NOMO-1 treated with DMSO at 0.1 percent for 48 hours (cell line): Measurements from ENCODE around the gene PGF.
"Not testable (repeated sequence)": the region's sequence is repeated elsewhere in the genome, so short reads cannot be mapped to it uniquely, and the experiment has no call there.

ENCODE experiments used
- DNase-seq: peaks from one replicate; lab custom pipeline; 2025; ENCODE audit not compliant: unreplicated experiment; lab: John Stamatoyannopoulos, UW

Gene PGF

DNA sequence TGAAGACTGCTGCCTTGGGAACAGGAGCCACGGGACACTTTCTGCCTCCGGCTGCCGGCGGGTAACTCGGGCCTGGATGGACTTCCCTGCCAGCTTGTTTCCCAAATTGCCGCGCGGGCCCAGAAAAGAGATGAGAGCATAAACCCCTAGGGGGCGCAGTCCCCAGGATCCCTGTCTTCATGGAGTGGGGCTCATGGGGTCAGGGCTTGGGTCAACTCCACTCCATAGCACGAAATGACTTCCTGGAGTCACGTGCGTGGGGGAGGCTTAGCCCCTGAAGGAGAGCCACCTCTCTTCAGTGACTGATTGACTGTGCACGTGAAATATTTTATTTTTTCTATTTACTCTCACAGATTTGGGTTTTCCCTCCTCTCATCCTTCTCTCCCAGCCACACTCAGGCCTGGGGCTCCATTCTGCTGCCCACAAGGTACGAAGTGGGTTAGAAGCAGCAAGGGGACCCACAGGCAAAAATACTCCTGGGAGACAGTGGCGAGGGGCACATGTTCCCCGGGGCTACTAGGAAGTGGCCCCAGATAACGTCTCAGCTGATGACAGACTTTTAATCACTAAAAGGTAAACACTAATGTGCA, 10.0 kb downstream of the PGF start:
- no peak for DNase-seq

DNA sequence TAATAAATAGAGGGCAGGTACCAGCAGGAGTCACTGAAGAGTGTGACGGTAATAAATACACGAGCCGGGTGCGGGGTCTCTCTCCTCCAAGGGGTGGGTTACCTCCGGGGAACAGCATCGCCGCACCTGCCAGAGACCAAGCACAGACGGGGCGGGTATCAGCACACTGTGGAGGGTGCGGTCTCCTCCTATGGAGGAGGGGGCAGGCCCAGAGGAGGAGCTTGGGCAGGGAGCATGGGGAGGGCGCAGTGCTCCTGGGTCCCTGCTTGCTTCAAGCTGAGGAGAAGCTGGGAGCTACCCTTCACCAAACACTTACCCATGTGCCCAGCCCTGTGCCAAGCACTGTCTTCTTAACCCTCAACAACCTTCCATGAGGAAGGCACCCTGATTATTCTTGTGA, 12.8 kb downstream of the PGF start:
- DNase-seq: no peak

DNA sequence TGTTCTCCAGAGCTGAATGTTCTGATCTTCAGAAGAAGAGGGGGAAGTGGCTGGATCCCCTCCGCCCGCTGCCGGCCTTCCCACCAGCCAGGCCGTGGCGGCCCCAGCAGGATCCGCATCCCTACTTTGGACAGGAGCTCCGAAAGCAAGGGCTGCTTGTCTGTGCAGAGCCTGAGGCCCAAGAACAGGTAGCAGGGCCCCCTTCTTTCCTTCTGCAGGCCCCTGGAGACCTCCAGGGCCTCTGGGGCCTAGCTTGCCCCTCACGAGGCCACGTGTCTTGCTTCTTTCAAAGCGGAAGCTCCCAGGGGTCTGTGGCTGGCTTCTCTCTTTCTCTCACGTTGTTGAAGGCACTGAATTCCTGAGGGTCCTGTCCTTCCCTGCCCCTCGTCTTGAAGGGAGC, 13.2 kb downstream of the PGF start:
- DNase-seq: no peak

DNA sequence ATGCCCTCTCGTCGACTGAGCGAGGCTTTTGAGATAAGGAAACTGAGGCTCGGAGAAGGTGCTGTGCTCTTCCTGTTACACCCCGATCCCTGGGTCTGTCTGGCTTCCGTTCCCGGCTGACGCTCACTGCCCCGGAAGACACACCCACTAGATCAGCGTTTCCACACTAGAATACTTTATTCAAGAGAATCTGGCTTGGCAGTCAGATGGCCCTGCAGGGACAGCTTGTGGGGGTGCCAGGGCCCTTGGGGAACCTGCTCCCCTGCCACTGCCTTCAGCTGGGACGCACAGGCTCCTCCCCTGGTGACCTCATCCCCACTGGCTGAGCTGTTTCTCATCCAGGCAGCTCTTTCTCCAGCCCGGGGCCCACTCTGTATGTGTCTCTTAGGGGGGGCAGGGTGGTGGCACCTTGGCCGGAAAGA, 13.7 kb downstream of the PGF start:
- peak; percentile 29 for DNase-seq

DNA sequence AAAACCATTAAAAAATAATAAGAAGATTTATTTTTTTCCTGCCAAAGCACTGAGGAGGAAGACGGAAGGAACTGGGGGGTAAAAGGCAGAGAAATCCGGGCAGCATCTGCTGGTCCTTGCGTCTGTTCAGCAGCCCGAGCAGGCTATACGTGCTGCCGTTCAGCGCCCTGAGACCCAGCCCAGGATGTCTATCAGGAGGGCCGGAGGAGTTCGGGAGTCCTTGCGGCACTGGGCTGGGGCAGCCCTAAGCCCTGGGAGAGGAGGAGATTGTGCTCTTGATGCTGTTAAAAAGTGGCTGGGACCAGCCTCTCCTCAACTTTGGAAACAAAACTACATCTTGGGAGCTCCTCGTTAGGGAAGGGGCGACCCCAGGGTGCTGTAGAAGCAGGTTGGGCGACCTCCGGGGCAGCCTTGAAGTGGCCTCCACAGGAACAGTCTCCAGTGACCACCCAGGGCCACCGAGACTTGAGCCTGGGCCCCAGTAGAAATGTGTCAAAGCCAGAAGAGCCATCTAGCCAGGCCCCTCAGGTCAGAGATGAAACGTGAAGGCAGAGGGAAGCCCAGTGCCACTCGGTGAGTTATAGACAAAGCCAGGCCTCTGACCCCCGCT, 14.3 kb downstream of the PGF start:
- DNase-seq: no peak

DNA sequence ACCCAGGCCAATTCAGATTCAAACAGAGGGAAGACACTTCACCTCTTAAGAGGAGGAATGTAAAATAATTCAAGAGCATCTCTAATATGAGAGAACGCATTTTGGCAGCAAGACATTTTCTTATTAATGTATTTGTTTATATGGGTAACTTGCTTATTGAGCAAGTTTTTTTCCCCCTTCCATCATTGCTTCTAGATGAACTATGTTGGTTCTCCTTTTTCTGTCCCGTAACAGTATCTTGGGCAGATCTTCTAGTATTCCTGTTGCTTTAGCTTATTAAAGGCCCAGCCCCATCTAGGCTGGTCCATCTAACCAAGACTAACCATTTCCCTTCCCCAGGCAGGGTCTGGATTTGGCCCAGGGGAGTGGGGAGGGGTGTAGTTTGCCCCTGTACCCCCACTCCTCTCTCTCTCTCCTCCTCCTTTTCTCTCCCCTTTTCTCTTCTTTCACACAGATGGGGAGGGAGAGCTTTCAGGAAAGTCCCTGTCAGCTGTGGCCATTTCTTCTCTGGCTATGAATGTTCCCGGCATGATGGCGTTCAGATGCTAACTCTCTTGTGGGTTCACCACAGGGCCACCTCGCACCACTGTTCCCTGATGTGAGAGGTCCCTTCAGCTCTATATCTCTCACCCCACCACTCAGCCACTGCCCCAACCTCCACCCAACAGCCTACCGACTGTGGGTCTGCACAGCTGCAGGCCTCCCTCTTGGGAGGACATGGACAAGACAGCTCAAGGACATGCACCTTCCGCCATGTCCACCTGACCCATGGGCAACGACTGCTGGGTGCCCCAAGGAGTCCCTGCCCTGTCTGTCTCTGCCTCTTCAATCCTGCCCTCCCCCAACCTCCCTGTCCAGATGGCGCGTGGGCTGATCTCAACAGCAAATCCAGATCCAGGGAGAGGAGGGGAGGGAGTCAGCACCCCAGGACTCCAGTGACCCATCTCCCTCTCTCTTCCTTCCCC, 16.6 kb downstream of the PGF start:
- peak; percentile 4 for DNase-seq

DNA sequence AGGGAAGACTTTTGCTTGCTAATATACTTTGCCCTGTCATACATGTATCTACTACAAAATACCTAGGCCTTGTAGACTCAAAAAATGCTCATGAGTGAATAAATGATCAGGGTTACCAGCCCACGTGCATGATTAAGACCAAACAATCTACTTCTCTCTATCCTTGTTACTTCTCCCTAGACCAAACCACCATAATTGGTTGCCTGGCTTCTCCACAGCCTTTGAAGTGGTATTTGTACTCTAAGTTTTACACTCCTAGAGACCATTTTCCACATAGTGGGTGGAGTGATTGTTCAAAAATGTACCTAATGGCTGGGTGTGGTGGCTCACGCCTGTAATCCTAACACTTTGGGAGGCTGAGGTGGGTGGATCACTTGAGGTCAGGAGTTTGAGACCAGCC, 18.2 kb downstream of the PGF start:
- no peak for DNase-seq

DNA sequence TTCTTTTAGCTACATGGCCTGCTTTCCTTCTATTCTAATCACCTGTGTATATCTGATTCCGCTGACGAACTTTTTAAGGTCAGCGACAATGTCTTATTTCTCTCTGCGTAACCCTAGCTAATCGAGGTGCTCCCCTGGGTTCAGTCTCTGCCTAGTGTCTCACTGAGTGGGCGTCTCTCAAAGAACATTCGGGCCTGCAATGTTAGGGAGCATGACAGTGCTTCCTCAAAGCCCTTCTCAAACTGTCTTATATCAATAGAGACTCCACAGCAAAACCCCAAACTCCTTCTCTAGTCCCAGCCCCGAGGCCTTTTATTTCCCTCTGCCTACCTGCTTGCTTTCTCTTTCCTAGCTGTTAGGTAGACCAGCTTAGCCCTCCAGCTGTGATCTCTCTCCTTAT, 18.7 kb downstream of the PGF start:
- no peak for DNase-seq

DNA sequence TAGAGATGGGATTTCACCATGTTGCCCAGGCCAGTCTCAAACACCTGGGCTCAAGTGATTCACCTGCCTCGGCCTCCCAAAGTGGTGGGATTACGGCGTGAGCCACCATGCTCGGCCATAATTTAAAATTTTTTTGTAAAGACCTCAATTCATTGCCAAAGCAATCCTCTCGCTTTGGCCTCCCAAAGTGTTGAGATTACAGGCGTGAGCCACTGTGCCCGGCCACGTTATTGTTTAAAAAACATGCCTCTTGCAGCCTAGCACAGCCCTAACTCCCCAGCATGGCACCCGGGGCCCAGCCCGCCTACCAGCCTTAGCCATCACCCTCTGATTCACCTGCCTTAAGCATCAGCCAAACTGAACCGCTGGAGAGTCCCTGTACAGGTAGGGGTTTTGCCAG, 19.2 kb downstream of the PGF start:
- DNase-seq: no peak

DNA sequence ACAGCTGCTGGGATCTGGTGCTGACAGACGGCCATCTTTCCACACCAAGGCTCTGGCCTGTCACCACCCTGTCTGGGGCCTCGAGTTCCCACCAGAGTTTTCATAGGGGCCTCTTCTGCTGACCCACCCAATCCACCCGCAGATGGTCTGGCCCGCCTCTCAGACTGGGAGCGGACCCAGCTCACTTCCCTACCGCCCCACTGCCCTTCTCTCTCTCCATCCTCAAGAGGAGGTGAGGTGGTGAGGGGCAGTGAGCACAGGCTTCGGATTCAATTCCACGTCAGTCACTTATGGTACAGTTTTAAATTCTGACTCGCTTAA, 20.1 kb downstream of the PGF start:
- no peak for DNase-seq

DNA sequence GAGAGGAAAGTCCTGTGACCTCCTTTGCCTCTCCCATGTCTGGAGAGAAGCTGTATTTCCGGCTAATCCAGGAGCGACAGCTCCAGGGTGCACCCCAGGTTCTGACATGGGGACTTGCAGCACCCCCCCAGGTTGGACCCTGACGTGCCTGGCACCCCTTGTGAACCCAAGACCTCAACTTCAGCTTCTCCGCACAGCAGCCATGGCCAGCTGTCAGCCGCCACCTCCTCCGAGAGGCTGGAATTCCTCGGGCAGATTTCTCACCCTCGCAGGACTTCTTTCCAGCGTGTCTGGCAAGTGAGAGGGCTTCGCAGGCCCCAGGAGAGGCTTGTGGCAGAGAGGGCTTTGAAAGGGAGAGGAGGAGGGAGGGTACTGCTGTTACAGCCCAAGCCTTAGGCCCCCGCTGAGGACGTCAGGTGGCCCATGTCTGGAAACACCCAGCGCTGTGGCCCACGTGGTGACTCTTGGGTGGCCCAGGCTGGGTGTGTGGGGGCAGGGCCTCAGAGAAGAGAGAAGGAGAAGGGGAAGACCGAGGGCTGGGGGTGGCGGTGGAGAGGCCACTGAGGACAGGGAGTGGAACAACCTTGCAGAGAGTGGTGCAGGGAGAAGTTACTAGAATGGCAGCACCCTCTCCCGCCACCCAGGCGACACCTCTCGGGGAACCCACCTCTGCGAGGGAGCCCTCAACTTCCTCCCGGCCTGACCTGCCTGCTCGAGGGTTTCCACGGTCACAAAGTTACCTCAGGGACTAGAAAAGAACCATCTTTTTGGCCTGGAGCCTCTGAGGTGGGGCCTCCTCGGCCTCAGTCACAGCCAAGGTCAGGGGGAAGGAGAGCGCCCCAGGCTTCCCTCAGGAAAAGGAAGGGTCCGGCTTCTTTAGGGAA, 20.7 kb downstream of the PGF start:
- DNase-seq: no peak

DNA sequence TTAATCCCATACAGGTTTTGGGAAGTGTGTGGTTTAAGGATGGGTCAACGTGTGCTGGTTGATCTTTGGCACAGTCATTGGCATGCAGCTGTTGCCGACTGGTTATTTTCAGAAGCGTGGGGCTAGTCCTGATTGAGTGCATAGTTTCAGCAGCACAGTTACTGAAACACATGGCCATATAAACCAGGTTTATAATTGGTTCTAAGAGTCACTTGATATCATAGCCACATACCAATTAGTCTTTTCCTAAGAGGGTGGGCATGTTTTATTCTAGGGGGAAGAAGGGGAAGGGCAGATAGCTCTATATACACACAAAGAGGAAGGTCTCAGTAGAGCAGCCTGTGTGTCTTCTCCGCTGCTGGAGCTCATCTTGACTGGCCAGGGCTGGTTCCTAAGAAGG, 21.4 kb downstream of the PGF start:
- DNase-seq: no peak

DNA sequence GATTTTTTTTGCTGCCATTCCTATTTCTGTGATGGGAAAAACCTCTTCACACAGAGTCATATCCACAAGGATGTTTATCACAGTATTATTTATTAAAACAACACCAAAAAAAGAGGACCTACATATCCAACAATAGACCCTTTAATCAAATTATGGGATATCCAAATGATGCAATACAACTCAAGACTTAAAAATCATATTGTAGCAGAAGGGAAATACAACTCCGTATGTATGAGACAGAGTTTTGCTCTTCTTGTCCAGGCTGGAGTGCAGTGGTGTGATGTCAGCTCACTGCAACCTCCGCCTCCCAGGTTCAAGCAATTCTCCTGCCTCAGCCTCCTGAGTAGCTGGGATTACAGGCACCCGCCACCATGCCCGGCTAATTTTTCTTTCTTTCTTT, 22.5 kb downstream of the PGF start:
- DNase-seq: not testable (repeated sequence)

DNA sequence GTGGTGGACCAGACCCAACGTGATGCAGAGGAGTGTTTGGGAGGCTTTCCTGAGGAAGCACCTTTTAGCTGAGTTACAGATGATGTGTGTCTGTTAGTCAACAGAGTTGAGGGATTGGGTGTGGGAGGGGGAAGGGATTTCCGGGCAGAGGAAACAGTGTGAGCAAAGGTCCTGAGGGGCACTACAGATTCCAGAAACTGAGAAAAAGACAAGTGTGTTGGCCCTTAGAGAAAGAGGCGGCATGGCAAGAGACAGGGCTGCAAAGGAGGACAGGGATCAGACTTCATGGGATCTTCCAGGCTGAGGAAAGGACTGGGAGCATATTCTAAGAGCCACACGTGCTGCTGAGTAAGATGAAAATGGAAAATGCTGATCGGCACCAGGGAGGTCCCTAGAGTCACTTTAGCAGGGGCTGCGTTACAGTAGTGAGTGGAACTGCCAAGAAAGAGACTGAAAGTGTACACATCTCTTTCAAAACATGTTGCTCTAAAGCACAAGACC, 22.9 kb downstream of the PGF start:
- no peak for DNase-seq

DNA sequence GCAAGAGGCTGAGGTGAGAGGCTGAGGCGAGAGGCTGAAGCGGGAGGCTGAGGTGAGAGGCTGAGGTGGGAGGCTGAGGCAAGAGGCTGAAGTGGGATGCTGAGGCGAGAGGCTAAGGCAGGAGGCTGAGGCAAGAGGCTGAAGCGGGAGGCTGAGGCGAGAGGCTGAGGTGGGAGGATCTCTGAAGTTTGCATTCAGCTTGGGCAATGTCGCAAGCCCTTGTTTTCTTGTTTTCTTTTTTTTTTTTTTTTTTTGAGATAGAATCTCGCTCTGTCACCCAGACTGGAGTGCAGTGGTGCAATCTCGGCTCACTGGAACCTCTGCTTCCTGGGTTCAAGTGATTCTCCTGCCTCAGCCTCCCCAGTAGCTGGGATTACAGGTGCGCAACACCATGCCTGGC, 23.7 kb downstream of the PGF start:
- DNase-seq: not testable (repeated sequence)

DNA sequence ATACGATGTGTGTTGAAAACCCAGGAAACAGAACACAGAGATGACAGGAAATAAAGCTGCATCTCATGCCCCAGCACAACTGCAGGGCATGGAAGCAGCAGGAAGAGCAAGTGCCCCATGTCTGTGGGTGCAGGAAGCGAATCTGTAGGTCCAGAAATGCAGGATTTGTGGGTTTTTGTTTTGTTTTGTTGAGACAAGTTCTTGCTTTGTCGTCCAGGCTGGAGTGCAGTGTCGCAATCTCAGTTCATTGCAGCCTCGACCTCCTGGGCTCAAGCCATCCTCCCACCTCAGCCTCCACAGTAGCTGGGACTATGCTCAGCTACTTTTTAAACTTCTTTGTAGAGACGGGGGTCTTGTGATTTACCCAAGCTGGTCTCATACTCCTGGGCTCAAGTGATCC, 26.2 kb downstream of the PGF start:
- no peak for DNase-seq

DNA sequence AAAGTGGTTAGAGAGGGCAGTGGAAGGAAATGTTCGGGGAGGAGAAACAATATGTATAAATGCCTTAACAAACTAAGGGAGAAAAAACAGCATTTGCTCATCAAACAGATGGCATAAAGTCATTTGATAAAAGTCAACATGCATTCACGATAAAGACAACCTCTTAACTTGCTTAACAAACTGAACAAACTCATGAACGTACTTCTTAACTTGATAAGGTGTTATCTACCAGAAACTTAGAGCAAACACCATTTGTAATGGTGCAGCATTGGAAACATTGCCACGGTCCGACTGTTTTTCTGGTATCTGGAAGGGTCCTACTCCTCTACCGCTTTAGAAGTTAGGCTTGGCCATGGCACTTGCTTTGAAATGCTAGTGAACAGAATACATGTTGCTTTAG, 28.2 kb downstream of the PGF start:
- DNase-seq: no peak

DNA sequence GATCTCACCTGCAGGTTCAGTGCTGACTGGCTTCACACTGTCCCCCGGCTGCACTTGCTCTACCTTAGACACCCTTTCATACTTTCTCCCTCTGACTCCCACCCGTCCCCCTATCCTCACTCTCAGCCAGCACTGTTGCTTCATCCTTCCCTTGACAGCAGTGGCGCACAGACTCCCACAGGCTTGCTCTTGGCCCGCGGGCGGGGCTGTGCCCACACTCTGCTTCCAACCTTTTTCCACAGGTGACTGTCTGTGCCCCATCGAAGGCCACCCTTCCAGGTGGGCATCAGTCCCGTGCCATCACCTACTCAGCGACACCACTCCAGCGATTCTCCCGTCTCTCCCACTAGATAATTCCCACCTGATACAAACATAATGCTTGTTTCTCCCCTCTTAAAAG, 31.3 kb downstream of the PGF start:
- no peak for DNase-seq

DNA sequence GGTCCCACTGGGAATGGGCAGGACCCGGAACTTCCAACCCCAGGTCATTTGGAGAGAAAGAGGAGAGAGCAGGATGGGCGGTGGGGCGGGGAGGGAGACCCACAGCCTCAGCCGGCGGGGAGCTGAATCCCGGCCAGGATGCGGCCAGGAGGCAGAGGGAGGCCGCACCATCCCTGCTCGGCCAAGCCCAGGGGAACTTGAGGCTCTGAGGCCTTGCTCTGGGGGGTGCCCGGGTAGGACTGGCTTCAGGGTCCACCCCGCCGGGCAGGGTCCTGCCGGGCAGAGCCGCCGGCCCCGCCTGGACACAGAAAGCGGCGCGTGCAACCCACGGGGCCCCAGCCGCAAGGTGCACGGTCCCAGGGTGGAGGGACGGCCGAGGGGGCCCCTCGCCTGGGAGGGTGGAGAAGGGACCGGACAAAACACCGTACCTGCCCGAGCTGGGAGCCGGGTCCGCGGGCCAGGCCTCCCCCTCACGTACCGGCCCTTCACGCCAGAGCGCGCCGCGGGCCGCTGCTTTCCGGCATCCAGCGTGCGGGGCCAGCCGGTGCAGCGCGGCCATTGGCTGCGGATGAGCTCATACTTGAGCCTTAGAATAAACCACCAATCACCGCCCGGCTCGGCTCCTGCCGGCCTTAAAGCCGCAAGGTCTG, 32.5 kb downstream of the PGF start, which contains the start of gene RPS6KL1:
Gene RPS6KL1, minus strand, starts transcription at position 509 of the 650 bp plus-strand sequence. CDS start 1,719 bp downstream, outside the sequence.
- DNase-seq: peak; percentile 74

DNA sequence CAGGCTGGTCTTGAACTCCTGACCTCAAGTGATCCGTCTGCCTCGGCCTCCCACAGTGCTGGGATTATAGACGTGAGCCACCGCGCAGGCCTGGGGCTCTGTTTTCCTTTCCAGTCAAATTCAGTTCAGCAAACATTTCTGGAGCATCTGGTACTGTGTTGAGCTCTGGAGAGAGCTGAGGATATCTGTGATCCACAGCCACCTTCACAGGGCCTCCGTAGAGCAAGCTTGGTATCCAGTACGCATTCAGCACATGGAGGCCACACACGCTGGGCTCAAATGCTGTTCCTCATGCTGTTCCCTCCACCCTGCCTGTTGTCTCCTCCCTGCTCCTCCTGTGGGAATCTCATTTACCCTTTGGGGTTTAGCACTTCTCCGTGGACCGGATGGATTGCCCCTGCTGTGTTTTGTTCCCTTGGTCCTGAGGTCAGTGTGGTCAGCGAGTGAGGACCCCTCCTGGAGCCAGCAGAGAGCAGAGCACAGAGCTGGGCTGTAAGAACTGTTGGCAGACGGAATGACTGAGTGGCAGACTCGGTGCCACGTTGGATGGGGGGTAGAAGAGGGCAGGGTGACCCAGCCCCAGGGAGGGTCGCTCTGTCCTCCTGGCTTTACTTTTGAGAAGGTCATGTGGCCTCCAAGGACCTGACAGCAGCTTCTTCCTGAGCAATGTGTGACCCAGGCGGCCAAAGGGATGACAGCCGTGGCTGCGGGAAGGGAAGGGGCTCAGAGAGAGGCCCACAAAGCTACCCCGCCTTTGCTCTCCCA, 33.2 kb downstream of the PGF start:
- DNase-seq: no peak
